SK-N-MC (cell line): ENCODE data around the gene PCDHGC3.
"Not testable (repeated sequence)": the region's sequence is repeated elsewhere in the genome, so short reads cannot be mapped to it uniquely, and the experiment has no call there.

Experiments
- DNase-seq: peaks from one replicate; pipeline ENCODE4 v3.0.0-alpha.2; 2011; ENCODE audit warnings: low read depth, low spot score
- H3K27ac ChIP-seq: fragments of 200-600 bp; sonication (generic); 2 replicates; pipeline ENCODE4 v1.5.1; 2016; ENCODE audit warnings: mixed run types
- H3K36me3 ChIP-seq: fragments of 200-600 bp; sonication (generic); 2 replicates; pipeline ENCODE4 v1.6.1; 2017; ENCODE audit warnings: antibody characterized with exemption, low read length, mixed read lengths; ENCODE audit not compliant: insufficient read depth
- H3K4me3 ChIP-seq: fragments of 200-600 bp; sonication (generic); 2 replicates; pipeline ENCODE4 v1.5.1; 2016
- H3K9ac ChIP-seq: fragments of 200-600 bp; sonication (generic); 2 replicates; pipeline ENCODE4 v1.8.0; 2017; ENCODE audit warnings: mixed run types, mixed read lengths; ENCODE audit not compliant: insufficient read length
- H3K9me3 ChIP-seq: fragments of 200-600 bp; sonication (generic); 2 replicates; pipeline ENCODE4 v1.6.1; 2017; ENCODE audit warnings: low read depth, mild to moderate bottlenecking, antibody characterized with exemption, low read length, moderate library complexity, mixed read lengths
- EZH2 ChIP-seq: fragments of 200-600 bp; sonication (generic); IDR thresholded peaks from one replicate; pipeline ENCODE4 v1.6.1; 2017; ENCODE audit warnings: antibody characterized with exemption
- FOXP2 ChIP-seq: optimal IDR thresholded peaks from 2 replicates; pipeline ENCODE3; 2011; ENCODE audit warnings: mild to moderate bottlenecking, moderate library complexity; ENCODE audit not compliant: insufficient read depth; ENCODE audit errors: extremely low read length, control extremely low read depth
- POLR2AphosphoS5 ChIP-seq: IDR thresholded peaks from 2 replicates; pipeline ENCODE4 v1.6.1; 2012; ENCODE audit warnings: mild to moderate bottlenecking, low read depth, low read length, borderline replicate concordance

Gene PCDHGC3

DNA sequence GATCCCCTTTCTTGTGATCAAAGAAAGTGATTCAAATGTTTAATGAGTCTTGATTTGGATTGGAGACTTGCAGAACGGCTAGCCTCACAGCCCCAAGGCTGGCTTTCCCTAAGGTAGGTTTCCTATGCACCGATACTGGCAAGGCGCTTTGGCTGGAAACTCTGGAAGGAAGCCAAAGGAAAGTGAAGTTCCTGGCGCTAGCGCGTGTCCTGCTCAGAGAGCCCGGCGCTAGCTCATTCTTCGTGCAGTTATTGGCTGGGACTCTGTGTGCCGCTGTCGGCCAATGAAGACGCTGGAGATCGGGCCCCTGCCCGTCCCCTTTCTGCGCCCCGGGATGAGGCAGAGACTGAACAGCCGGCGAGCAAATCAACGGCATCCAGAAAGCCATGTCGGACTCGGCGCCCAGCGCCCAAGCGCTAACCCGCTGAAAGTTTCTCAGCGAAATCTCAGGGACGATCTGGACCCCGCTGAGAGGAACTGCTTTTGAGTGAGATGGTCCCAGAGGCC is at the start of gene PCDHGC3:
Gene PCDHGC3, plus strand, starts transcription at position 342 of the 507 bp plus-strand sequence. Its CDS starts 151 bp downstream, at position 493.
- no peaks in the 10 kb centered on the region; the same call in 1 of the 2 replicates for H3K9me3 ChIP-seq
- H3K27ac ChIP-seq = no peak within 1 kb of the TSS
- H3K36me3 ChIP-seq = peaks cover 12% of the 10 kb centered on the region; the same call in 1 of the 2 replicates
- peak; percentile 45 for DNase-seq
- peak within 1 kb of the TSS; percentile 72 for H3K9ac ChIP-seq
- peak within 1 kb of the TSS; percentile 82 for H3K4me3 ChIP-seq
- TF ChIP-seq POLR2AphosphoS5 = peak; percentile 72
- TF ChIP-seq EZH2 = no peak

DNA sequence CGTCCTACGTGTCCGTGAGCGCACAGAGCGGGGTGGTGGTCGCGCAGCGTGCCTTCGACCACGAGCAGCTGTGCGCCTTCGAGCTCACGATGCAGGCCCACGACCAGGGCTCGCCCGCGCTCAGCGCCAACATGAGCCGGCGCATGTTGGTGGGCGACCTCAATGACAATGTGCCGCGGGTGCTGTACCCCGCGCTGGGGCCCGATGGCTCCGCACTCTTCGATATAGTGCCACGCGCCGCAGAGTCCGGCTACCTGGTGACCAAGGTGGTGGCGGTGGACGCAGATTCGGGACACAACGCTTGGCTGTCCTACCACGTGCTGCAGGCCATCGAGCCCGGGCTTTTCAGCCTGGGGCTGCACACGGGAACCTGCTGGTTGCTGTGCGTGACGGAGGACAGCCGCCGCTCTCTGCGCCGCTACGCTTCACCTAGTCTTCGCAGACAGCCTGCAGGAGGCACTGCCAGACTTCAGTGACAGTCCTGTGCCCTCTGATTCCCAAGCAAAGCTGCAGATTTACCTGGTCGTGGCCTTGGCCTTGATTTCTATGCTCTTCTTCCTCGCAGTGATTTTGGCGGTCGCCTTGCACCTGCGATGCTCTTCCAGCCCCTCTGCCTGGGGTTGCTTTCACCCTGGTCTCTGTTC is 47.9 kb upstream of the PCDHGC3 start:
- H3K9ac ChIP-seq = no peak overlapping the region
- peaks cover 25% of the 10 kb centered on the region for H3K36me3 ChIP-seq
- no peak overlapping the region for H3K27ac ChIP-seq
- TF ChIP-seq FOXP2 (no peak), POLR2AphosphoS5 (no peak), EZH2 (no peak)
- H3K4me3 ChIP-seq = no peak overlapping the region
- no peak for DNase-seq
- no peaks in the 10 kb centered on the region for H3K9me3 ChIP-seq

DNA sequence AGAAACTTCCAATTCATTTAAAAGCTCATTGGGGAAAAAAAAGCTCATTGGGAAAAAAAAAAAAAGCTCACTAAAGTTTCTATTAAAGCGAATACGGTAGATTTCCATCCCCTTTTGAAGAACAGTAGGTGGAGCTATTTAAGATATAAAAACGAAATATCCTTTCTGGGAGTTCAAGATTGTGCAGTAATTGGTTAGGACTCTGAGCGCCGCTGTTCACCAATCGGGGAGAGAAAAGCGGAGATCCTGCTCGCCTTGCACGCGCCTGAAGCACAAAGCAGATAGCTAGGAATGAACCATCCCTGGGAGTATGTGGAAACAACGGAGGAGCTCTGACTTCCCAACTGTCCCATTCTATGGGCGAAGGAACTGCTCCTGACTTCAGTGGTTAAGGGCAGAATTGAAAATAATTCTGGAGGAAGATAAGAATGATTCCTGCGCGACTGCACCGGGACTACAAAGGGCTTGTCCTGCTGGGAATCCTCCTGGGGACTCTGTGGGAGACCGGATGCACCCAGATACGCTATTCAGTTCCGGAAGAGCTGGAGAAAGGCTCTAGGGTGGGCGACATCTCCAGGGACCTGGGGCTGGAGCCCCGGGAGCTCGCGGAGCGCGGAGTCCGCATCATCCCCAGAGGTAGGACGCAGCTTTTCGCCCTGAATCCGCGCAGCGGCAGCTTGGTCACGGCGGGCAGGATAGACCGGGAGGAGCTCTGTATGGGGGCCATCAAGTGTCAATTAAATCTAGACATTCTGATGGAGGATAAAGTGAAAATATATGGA is 45.2 kb upstream of the PCDHGC3 start, which contains the start of gene PCDHGA12:
Gene PCDHGA12, plus strand, starts transcription at position 176 of the 782 bp plus-strand sequence. Its CDS starts 253 bp downstream, at position 429.
- no peak within 1 kb of the TSS for H3K4me3 ChIP-seq
- no peak within 1 kb of the TSS for H3K27ac ChIP-seq
- no peak for DNase-seq
- no peak for TF ChIP-seq EZH2
- no peak for TF ChIP-seq FOXP2
- TF ChIP-seq POLR2AphosphoS5 = no peak
- no peaks in the 10 kb centered on the region for H3K9me3 ChIP-seq
- no peak within 1 kb of the TSS for H3K9ac ChIP-seq
- peaks cover 19% of the 10 kb centered on the region; the same call in 1 of the 2 replicates for H3K36me3 ChIP-seq

DNA sequence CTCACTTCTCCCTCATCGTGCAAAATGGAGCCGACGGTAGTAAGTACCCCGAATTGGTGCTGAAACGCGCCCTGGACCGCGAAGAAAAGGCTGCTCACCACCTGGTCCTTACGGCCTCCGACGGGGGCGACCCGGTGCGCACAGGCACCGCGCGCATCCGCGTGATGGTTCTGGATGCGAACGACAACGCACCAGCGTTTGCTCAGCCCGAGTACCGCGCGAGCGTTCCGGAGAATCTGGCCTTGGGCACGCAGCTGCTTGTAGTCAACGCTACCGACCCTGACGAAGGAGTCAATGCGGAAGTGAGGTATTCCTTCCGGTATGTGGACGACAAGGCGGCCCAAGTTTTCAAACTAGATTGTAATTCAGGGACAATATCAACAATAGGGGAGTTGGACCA is 44.5 kb upstream of the PCDHGC3 start:
- Histone ChIP-seq H3K9me3 (no peaks in the 10 kb centered on the region), H3K27ac (no peak overlapping the region), H3K36me3 (peaks cover 19% of the 10 kb centered on the region; the same call in 1 of the 2 replicates), H3K9ac (no peak overlapping the region), H3K4me3 (no peak overlapping the region)
- TF ChIP-seq POLR2AphosphoS5 (no peak), FOXP2 (no peak), EZH2 (no peak)
- DNase-seq = no peak

DNA sequence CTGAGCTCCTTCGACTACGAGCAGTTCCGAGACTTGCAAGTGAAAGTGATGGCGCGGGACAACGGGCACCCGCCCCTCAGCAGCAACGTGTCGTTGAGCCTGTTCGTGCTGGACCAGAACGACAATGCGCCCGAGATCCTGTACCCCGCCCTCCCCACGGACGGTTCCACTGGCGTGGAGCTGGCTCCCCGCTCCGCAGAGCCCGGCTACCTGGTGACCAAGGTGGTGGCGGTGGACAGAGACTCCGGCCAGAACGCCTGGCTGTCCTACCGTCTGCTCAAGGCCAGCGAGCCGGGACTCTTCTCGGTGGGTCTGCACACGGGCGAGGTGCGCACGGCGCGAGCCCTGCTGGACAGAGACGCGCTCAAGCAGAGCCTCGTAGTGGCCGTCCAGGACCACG is 43.5 kb upstream of the PCDHGC3 start:
- DNase-seq, H3K9ac ChIP-seq, H3K27ac ChIP-seq, H3K9me3 ChIP-seq, H3K4me3 ChIP-seq: not testable (repeated sequence)
- peaks cover 14% of the 10 kb centered on the region; the same call in 1 of the 2 replicates for H3K36me3 ChIP-seq

DNA sequence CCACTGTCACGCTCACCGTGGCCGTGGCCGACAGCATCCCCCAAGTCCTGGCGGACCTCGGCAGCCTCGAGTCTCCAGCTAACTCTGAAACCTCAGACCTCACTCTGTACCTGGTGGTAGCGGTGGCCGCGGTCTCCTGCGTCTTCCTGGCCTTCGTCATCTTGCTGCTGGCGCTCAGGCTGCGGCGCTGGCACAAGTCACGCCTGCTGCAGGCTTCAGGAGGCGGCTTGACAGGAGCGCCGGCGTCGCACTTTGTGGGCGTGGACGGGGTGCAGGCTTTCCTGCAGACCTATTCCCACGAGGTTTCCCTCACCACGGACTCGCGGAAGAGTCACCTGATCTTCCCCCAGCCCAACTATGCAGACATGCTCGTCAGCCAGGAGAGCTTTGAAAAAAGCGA is 43.0 kb upstream of the PCDHGC3 start:
- not testable (repeated sequence) for H3K9ac ChIP-seq, DNase-seq, H3K27ac ChIP-seq, H3K9me3 ChIP-seq, H3K4me3 ChIP-seq
- peaks cover 14% of the 10 kb centered on the region; the same call in 1 of the 2 replicates for H3K36me3 ChIP-seq

DNA sequence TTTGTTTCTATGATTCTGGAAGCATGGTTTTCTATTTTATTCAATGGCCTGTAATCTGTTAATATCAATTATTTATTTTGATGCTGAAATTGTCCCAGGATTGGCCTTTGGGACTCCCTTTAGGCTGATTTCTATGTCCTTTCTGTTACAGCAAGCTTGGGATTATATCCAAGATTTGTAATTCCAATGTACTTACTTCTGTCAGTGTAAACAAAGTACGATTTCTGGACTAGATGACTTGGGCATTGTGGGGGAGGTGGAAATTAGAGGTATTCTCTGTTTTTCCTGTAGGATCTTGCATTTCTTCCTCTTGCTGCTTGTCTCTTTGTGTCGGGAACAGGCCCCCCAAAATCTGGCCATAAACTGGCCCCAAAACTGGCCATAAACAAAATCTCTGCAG is 41.8 kb upstream of the PCDHGC3 start:
- H3K27ac ChIP-seq = no peak overlapping the region
- DNase-seq = no peak
- H3K9ac ChIP-seq = no peak overlapping the region
- H3K9me3 ChIP-seq = no peaks in the 10 kb centered on the region
- peaks cover 7% of the 10 kb centered on the region; the same call in 1 of the 2 replicates for H3K36me3 ChIP-seq
- no peak overlapping the region for H3K4me3 ChIP-seq
- TF ChIP-seq FOXP2 = no peak
- TF ChIP-seq POLR2AphosphoS5 = no peak
- TF ChIP-seq EZH2 = no peak

DNA sequence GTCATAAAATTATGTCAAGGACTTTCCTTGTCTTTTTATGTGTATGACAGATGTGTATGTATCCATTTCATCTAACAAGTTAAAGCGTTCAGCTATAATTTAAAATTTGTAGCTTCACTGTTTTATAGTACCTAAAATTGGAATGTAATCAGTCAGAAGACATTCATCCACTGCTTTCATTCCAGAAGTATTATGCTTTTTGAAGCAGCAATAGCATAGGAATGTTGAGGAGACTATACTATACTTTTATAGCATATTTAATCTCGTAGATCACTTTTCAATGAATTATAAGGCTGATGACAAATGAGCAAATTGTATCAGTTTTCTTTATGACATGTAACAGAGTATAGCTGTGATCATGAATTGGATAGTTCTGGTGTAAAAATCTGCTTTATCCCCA is 38.5 kb upstream of the PCDHGC3 start:
- H3K4me3 ChIP-seq = no peak overlapping the region
- H3K27ac ChIP-seq = no peak overlapping the region
- DNase-seq = no peak
- H3K36me3 ChIP-seq = no peaks in the 10 kb centered on the region
- no peak for TF ChIP-seq POLR2AphosphoS5
- no peak for TF ChIP-seq EZH2
- no peak for TF ChIP-seq FOXP2
- no peak overlapping the region for H3K9ac ChIP-seq
- H3K9me3 ChIP-seq = no peaks in the 10 kb centered on the region
